NCI-H345 treated with DMSO at 0.1 percent for 48 hours (cell line): ENCODE data around the gene ADAP1.

ENCODE experiments used
- DNase-seq: peaks from one replicate; lab custom pipeline; 2025; ENCODE audit not compliant: unreplicated experiment; lab: John Stamatoyannopoulos, UW

Gene ADAP1

GRCh38 chr7:988963-989529 lies 34.6 kb upstream of the ADAP1 start:
- DNase-seq: no peak

- no peak for DNase-seq
Measured at GRCh38 chr7:988426-988911, 34.0 kb upstream of the ADAP1 start.

- DNase-seq: no peak
Measured at GRCh38 chr7:987909-988308, 33.4 kb upstream of the ADAP1 start.

GRCh38 chr7:986766-987751 lies 32.6 kb upstream of the ADAP1 start:
- no peak for DNase-seq

GRCh38 chr7:985915-986741 lies 31.6 kb upstream of the ADAP1 start:
- DNase-seq: no peak

- DNase-seq: no peak
Measured at GRCh38 chr7:985127-985416, 30.6 kb upstream of the ADAP1 start.

- no peak for DNase-seq
Measured at GRCh38 chr7:984361-985126, 30.1 kb upstream of the ADAP1 start.

GRCh38 chr7:983616-984071 lies 29.2 kb upstream of the ADAP1 start:
- no peak for DNase-seq

GRCh38 chr7:983004-983615 lies 28.6 kb upstream of the ADAP1 start, which contains the start of gene CYP2W1:
Gene CYP2W1 (plus strand): TSS chr7:983181. CDS start chr7:983212, 31 bp downstream.
- DNase-seq: no peak

- DNase-seq: no peak
Measured at GRCh38 chr7:982511-983003, 28.1 kb upstream of the ADAP1 start.

- no peak for DNase-seq
Measured at GRCh38 chr7:981793-982510, 27.5 kb upstream of the ADAP1 start.

- DNase-seq: no peak
Measured at GRCh38 chr7:979886-980571, 25.5 kb upstream of the ADAP1 start.

GRCh38 chr7:979151-979550 lies 24.7 kb upstream of the ADAP1 start:
- no peak for DNase-seq

GRCh38 chr7:978416-979091 lies 24.1 kb upstream of the ADAP1 start:
- DNase-seq: no peak

- DNase-seq: no peak
Measured at GRCh38 chr7:978049-978346, 23.5 kb upstream of the ADAP1 start.

GRCh38 chr7:977326-978048 lies 23.0 kb upstream of the ADAP1 start:
- no peak for DNase-seq

- DNase-seq: no peak
Measured at GRCh38 chr7:976901-977325, 22.4 kb upstream of the ADAP1 start.
